NCI-H526 (cell line): ENCODE measurements around the gene OR2T4.

ENCODE experiments used
- DNase-seq, 2 experiments: peaks; one replicate each; lab custom pipeline; 2025; lab: John Stamatoyannopoulos, UW

OR2T4 gene

GRCh38 chr1:248361121-248361715 lies at the start of gene OR2T4:
TSS of gene OR2T4 (plus strand) at chr1:248361665. CDS start at chr1:248361665, 0 bp downstream.
- DNase-seq = no peak

GRCh38 chr1:248316796-248317195 lies 44.7 kb upstream of the OR2T4 start:
- no peak for DNase-seq

GRCh38 chr1:248324468-248324867 lies 37.0 kb upstream of the OR2T4 start, which contains the start of gene OR2M7:
TSS of gene OR2M7 (minus strand) at chr1:248324568. CDS start at chr1:248324568, 0 bp downstream.
- DNase-seq = no peak

- DNase-seq = no peak
Measured at GRCh38 chr1:248343451-248343850, 18.0 kb upstream of the OR2T4 start.

- no peak for DNase-seq
Measured at GRCh38 chr1:248348475-248348874, 13.0 kb upstream of the OR2T4 start, which contains the start of gene OR14C36. TSS of gene OR14C36 (plus strand) at chr1:248348775. CDS start at chr1:248348775, 0 bp downstream.

GRCh38 chr1:248359415-248359814 lies 2.0 kb upstream of the OR2T4 start:
- no peak for DNase-seq

GRCh38 chr1:248366609-248367008 lies 5.1 kb downstream of the OR2T4 start:
- DNase-seq = no peak

GRCh38 chr1:248372394-248372793 lies 10.9 kb downstream of the OR2T4 start:
- no peak for DNase-seq

- no peak for DNase-seq
Measured at GRCh38 chr1:248373761-248374160, 12.3 kb downstream of the OR2T4 start.

- DNase-seq = no peak
Measured at GRCh38 chr1:248375446-248375845, 14.0 kb downstream of the OR2T4 start, which contains the start of gene OR2T6. TSS of gene OR2T6 (plus strand) at chr1:248375746. CDS start at chr1:248387609, 11,863 bp downstream.

GRCh38 chr1:248376916-248377315 lies 15.5 kb downstream of the OR2T4 start:
- DNase-seq = no peak

GRCh38 chr1:248380854-248381253 lies 19.4 kb downstream of the OR2T4 start:
- DNase-seq = no peak

- no peak for DNase-seq
Measured at GRCh38 chr1:248388426-248388825, 27.0 kb downstream of the OR2T4 start.

- no peak for DNase-seq
Measured at GRCh38 chr1:248393050-248393449, 31.6 kb downstream of the OR2T4 start.

GRCh38 chr1:248402748-248403147 lies 41.3 kb downstream of the OR2T4 start, which contains the start of gene OR2T1:
TSS of gene OR2T1 (plus strand) at chr1:248403048. CDS start at chr1:248406148, 3,100 bp downstream.
- DNase-seq = no peak

- DNase-seq = peak in 1 of 2 experiments; percentile 7
Measured at GRCh38 chr1:248404024-248404423, 42.6 kb downstream of the OR2T4 start.

GRCh38 chr1:248406721-248407692 lies 45.5 kb downstream of the OR2T4 start:
- no peak for DNase-seq
